ENCODE data around the gene VPS8. TPM values are rescaled to one million over a fixed set of nuclear protein-coding genes. Genes with fewer than 3 reads are reported as not detected.

VPS8 gene
- total RNA-seq, 1 experiment from 2014 or later, result 37.6 TPM

GRCh38 chr3:184813357-184813756 lies 1.4 kb downstream of the VPS8 start (continued):
- TF ChIP-seq, protein P1, sequence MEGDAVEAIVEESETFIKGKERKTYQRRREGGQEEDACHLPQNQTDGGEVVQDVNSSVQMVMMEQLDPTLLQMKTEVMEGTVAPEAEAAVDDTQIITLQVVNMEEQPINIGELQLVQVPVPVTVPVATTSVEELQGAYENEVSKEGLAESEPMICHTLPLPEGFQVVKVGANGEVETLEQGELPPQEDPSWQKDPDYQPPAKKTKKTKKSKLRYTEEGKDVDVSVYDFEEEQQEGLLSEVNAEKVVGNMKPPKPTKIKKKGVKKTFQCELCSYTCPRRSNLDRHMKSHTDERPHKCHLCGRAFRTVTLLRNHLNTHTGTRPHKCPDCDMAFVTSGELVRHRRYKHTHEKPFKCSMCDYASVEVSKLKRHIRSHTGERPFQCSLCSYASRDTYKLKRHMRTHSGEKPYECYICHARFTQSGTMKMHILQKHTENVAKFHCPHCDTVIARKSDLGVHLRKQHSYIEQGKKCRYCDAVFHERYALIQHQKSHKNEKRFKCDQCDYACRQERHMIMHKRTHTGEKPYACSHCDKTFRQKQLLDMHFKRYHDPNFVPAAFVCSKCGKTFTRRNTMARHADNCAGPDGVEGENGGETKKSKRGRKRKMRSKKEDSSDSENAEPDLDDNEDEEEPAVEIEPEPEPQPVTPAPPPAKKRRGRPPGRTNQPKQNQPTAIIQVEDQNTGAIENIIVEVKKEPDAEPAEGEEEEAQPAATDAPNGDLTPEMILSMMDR (IDR thresholded peaks at IDR 0.05 in 2 of 3, conservative IDR thresholded peaks at IDR 0.05 in 1 of 3; ENCODE audit: borderline replicate concordance in 1 of 3, insufficient read depth in 1 of 3, low read depth in 2 of 3, low read length in 2 of 3), result no peak

GRCh38 chr3:184814214-184814613 lies 2.2 kb downstream of the VPS8 start:
- no TSS peak for BruUV-seq (replicated peaks)
- Histone ChIP-seq H3K9me2 (ENCODE audit: insufficient read depth) (no peaks in the 10 kb centered on the region), H3K36me3 (ENCODE audit: control insufficient read depth in 1 of 2, insufficient read depth in 2 of 2, low read length in 2 of 2) (no peaks in the 10 kb centered on the region), H3K4me1 (ENCODE audit: control insufficient read depth in 1 of 2, insufficient read depth in 2 of 2, low read length in 2 of 2) (peaks cover 3 to 20% of the 10 kb centered on the region in 2 experiments; a peak in 3 of 4 replicates), H3K79me2 (ENCODE audit: insufficient read depth, low read length) (peaks cover 32% of the 10 kb centered on the region), H4K20me1 (ENCODE audit: insufficient read depth) (no peaks in the 10 kb centered on the region), H3K4me3 (replicated peaks in 1 of 2; ENCODE audit: low read depth in 1 of 2, low read length in 2 of 2) (no peak overlapping the region), H3K4me2 (ENCODE audit: low read length) (no peak overlapping the region; the same call in 1 of the 2 replicates), H3K27me3 (ENCODE audit: insufficient read depth, low read length) (no peaks in the 10 kb centered on the region), H3K9me3 (ENCODE audit: control insufficient read depth in 1 of 2, insufficient read depth in 1 of 2, low read depth in 1 of 2, low read length in 2 of 2) (no peaks in the 10 kb centered on the region), H3K27ac (ENCODE audit: low read depth, low read length) (no peak overlapping the region), H3K9ac (ENCODE audit: low read length) (no peak overlapping the region), H2AFZ (ENCODE audit: low read depth, low read length, poor library complexity, severe bottlenecking) (no peak overlapping the region)
- POLR2A ChIA-PET, result no interaction called here
- no peak for ATAC-seq
- RAD21 ChIA-PET (ENCODE audit: low non-redundant PET in 1 of 2, low total read pairs in 2 of 2, uncharacterized antibody in 2 of 2, unreplicated experiment in 2 of 2), result no interaction called here
- TF ChIP-seq RAD21 (IDR thresholded peaks at IDR 0.05; ENCODE audit: low read depth) (no peak), ZNF274 (IDR thresholded peaks at IDR 0.05; ENCODE audit: low read depth, low read length) (no peak), MAX (IDR thresholded peaks at IDR 0.05) (no peak), SP1 (IDR thresholded peaks at IDR 0.05; ENCODE audit: low read depth) (no peak), ZFX (IDR thresholded peaks at IDR 0.05) (no peak), EZH2 (IDR thresholded peaks at IDR 0.05) (no peak), EZH2phosphoT487 (IDR thresholded peaks at IDR 0.05; ENCODE audit: borderline replicate concordance) (no peak), FOSL1 (IDR thresholded peaks at IDR 0.05; ENCODE audit: low read depth) (no peak), CEBPB (IDR thresholded peaks at IDR 0.05; ENCODE audit: low read depth) (no peak), JUND (IDR thresholded peaks at IDR 0.05) (no peak)
- TF ChIP-seq, protein P1 (IDR thresholded peaks at IDR 0.05 in 2 of 3, conservative IDR thresholded peaks at IDR 0.05 in 1 of 3; ENCODE audit: borderline replicate concordance in 1 of 3, insufficient read depth in 1 of 3, low read depth in 2 of 3, low read length in 2 of 3), result no peak
- DNase-seq (ENCODE audit: low read depth, low spot score), result no peak
- intact Hi-C loops (cut with micrococcal nuclease), result no loop called here
- CTCF ChIA-PET, result no interaction called here

Measured in HCT116 (cell line).